OCI-LY1 (cell line): ENCODE measurements around the gene PCDHGB4.
"Not testable (repeated sequence)": the region's sequence is repeated elsewhere in the genome, so short reads cannot be mapped to it uniquely, and the experiment has no call there.

ENCODE experiments used
- H2AFZ ChIP-seq: fragments of 200-600 bp; sonication (generic), shearing (Covaris generic); 2 replicates; pipeline ENCODE4 v1.6.0; 2014; ENCODE audit warnings: antibody characterized with exemption, mild to moderate bottlenecking, low read length
- H3F3A ChIP-seq: fragments of 200-600 bp; sonication (generic), shearing (Covaris generic); 2 replicates; pipeline ENCODE4 v1.6.0; 2014; ENCODE audit warnings: mild to moderate bottlenecking, antibody characterized with exemption, low read length, moderate library complexity; ENCODE audit not compliant: insufficient read depth
- H3K27ac ChIP-seq: fragments of 200-600 bp; sonication (generic); 2 replicates; pipeline ENCODE4 v1.5.1; 2014; ENCODE audit warnings: low read length, mixed run types, mild to moderate bottlenecking, low read depth; ENCODE audit not compliant: poor library complexity, severe bottlenecking
- H3K27me3 ChIP-seq: fragments of 200-600 bp; sonication (generic); 2 replicates; pipeline ENCODE4 v1.6.0; 2014; ENCODE audit warnings: antibody characterized with exemption, mild to moderate bottlenecking, low read length, moderate library complexity; ENCODE audit not compliant: insufficient read depth
- H3K36me3 ChIP-seq: fragments of 200-600 bp; sonication (generic); 2 replicates; pipeline ENCODE4 v1.6.1; 2014; ENCODE audit warnings: mild to moderate bottlenecking, antibody characterized with exemption, low read length, moderate library complexity, mixed read lengths; ENCODE audit not compliant: insufficient read depth
- H3K4me1 ChIP-seq: fragments of 200-600 bp; sonication (generic); 2 replicates; pipeline ENCODE4 v1.5.1; 2014; ENCODE audit warnings: mild to moderate bottlenecking, low read length, moderate library complexity; ENCODE audit not compliant: insufficient read depth, severe bottlenecking
- H3K4me2 ChIP-seq: fragments of 200-600 bp; sonication (generic), shearing (Covaris generic); 2 replicates; pipeline ENCODE4 v1.6.1; 2014; ENCODE audit warnings: low read length
- H3K4me3 ChIP-seq: fragments of 200-600 bp; sonication (generic); 2 replicates; pipeline ENCODE4 v1.5.1; 2014; ENCODE audit warnings: low read length, low read depth, mild to moderate bottlenecking, mixed read lengths; ENCODE audit not compliant: poor library complexity, severe bottlenecking
- H3K79me2 ChIP-seq: fragments of 200-600 bp; shearing (Covaris generic); 2 replicates; pipeline ENCODE4 v1.6.1; 2016; ENCODE audit warnings: mixed run types, low read length, mixed read lengths; ENCODE audit not compliant: insufficient read depth
- H3K9ac ChIP-seq: fragments of 200-600 bp; sonication (generic), shearing (Covaris generic); 2 replicates; pipeline ENCODE4 v1.6.1; 2014; ENCODE audit warnings: mild to moderate bottlenecking, low read length, mixed read lengths
- H3K9me2 ChIP-seq: fragments of 200-600 bp; sonication (generic), shearing (Covaris generic); 2 replicates; pipeline ENCODE4 v1.6.1; 2014; ENCODE audit warnings: low read depth, mild to moderate bottlenecking, low read length, mixed read lengths
- H3K9me3 ChIP-seq: fragments of 200-600 bp; shearing (Covaris generic); 2 replicates; pipeline ENCODE4 v1.6.1; 2014; ENCODE audit warnings: low read length, mixed read lengths
- H4K20me1 ChIP-seq: fragments of 200-600 bp; sonication (generic), shearing (Covaris generic); 2 replicates; pipeline ENCODE4 v1.6.0; 2016; ENCODE audit warnings: mild to moderate bottlenecking, low read length; ENCODE audit not compliant: insufficient read depth
- CTCF ChIP-seq: fragments of 200-600 bp; sonication (generic), shearing (Covaris generic); IDR thresholded peaks from 2 replicates; pipeline ENCODE4 v1.5.1; 2017; ENCODE audit warnings: mild to moderate bottlenecking, antibody characterized with exemption, low read length, moderate library complexity, mixed read lengths
- EZH2 ChIP-seq: fragments of 200-600 bp; sonication (generic), shearing (Covaris generic); IDR thresholded peaks from 2 replicates; pipeline ENCODE4 v1.8.0; 2017; ENCODE audit warnings: borderline replicate concordance, mixed run types, mild to moderate bottlenecking, antibody characterized with exemption, low read length, moderate library complexity, mixed read lengths

PCDHGB4 gene

GRCh38 chr5:141343242-141343952, 44.1 kb upstream of the PCDHGB4 start, which contains the start of gene PCDHGA3:
PCDHGA3 (plus strand) TSS chr5:141343829; CDS start chr5:141344034, 205 bp downstream.
- H2AFZ ChIP-seq, result no peak within 1 kb of the TSS
- TF ChIP-seq CTCF, result peak; percentile 21; the same call in 1 of the 2 replicates
- TF ChIP-seq EZH2, result no peak

GRCh38 chr5:141343953-141344463, 43.5 kb upstream of the PCDHGB4 start:
- no peak overlapping the region for H3K4me3 ChIP-seq
- no peak overlapping the region for H2AFZ ChIP-seq
- no peak for TF ChIP-seq CTCF
- TF ChIP-seq EZH2, result no peak
- H3K36me3 ChIP-seq, result no peaks in the 10 kb centered on the region
- H3K79me2 ChIP-seq, result no peaks in the 10 kb centered on the region
- H3F3A ChIP-seq, result no peaks in the 10 kb centered on the region
- no peaks in the 10 kb centered on the region for H4K20me1 ChIP-seq
- peaks cover 19% of the 10 kb centered on the region for H3K9me3 ChIP-seq
- H3K27ac ChIP-seq, result no peak overlapping the region
- no peaks in the 10 kb centered on the region for H3K4me1 ChIP-seq
- H3K27me3 ChIP-seq, result no peaks in the 10 kb centered on the region
- H3K9ac ChIP-seq, result no peak overlapping the region
- H3K4me2 ChIP-seq, result no peak overlapping the region
- no peaks in the 10 kb centered on the region for H3K9me2 ChIP-seq

More at GRCh38 chr5:141343242-141343952, 44.1 kb upstream of the PCDHGB4 start, which contains the start of gene PCDHGA3:
- H3K9me2 ChIP-seq, result no peaks in the 10 kb centered on the region
- no peaks in the 10 kb centered on the region for H3K36me3 ChIP-seq
- no peaks in the 10 kb centered on the region for H4K20me1 ChIP-seq
- no peak within 1 kb of the TSS for H3K4me3 ChIP-seq
- no peak within 1 kb of the TSS for H3K27ac ChIP-seq
- no peaks in the 10 kb centered on the region for H3K27me3 ChIP-seq
- peaks cover 25% of the 10 kb centered on the region for H3K9me3 ChIP-seq
- no peaks in the 10 kb centered on the region for H3K79me2 ChIP-seq
- no peak within 1 kb of the TSS for H3K4me2 ChIP-seq
- no peaks in the 10 kb centered on the region for H3F3A ChIP-seq
- H3K4me1 ChIP-seq, result no peaks in the 10 kb centered on the region
- H3K9ac ChIP-seq, result no peak within 1 kb of the TSS

- TF ChIP-seq EZH2 (no peak), CTCF (no peak)
- no peak overlapping the region for H3K4me3 ChIP-seq
- no peak overlapping the region for H3K4me2 ChIP-seq
- H2AFZ ChIP-seq, result no peak overlapping the region
- H3K9ac ChIP-seq, result no peak overlapping the region
- peaks cover 12% of the 10 kb centered on the region; the same call in 1 of the 2 replicates for H3K9me3 ChIP-seq
- H3F3A ChIP-seq, result no peaks in the 10 kb centered on the region
- no peaks in the 10 kb centered on the region for H3K27me3 ChIP-seq
- H3K9me2 ChIP-seq, result no peaks in the 10 kb centered on the region
- H3K79me2 ChIP-seq, result no peaks in the 10 kb centered on the region
- H4K20me1 ChIP-seq, result no peaks in the 10 kb centered on the region
- H3K36me3 ChIP-seq, result no peaks in the 10 kb centered on the region
- H3K4me1 ChIP-seq, result peaks cover under 1% of the 10 kb centered on the region
- H3K27ac ChIP-seq, result no peak overlapping the region
Observed at GRCh38 chr5:141345327-141345726, 42.2 kb upstream of the PCDHGB4 start.

GRCh38 chr5:141346017-141346416, 41.5 kb upstream of the PCDHGB4 start:
- not testable (repeated sequence) for H3K27me3 ChIP-seq

More at GRCh38 chr5:141346017-141346416, 41.5 kb upstream of the PCDHGB4 start:
- H3K4me1 ChIP-seq, H3K4me3 ChIP-seq, H3K27ac ChIP-seq, H3K9ac ChIP-seq, H3F3A ChIP-seq, H3K9me2 ChIP-seq, H3K36me3 ChIP-seq, H2AFZ ChIP-seq, H4K20me1 ChIP-seq, H3K4me2 ChIP-seq, H3K79me2 ChIP-seq: not testable (repeated sequence)
- peaks cover 16% of the 10 kb centered on the region; the same call in 1 of the 2 replicates for H3K9me3 ChIP-seq
